HUES48 (cell line): ENCODE measurements around the gene APLP2.

ENCODE experiments used
- H3K27ac ChIP-seq: one replicate; pipeline ENCODE4 v1.7.0; 2013; ENCODE audit warnings: low read depth, low read length, inconsistent platforms
- H3K27me3 ChIP-seq: 2 replicates; pipeline ENCODE4 v1.6.1; 2013; ENCODE audit warnings: mild to moderate bottlenecking, low read length; ENCODE audit not compliant: control insufficient read depth, insufficient read depth
- H3K36me3 ChIP-seq: 2 replicates; pipeline ENCODE4 v1.6.1; 2013; ENCODE audit warnings: low read length; ENCODE audit not compliant: control insufficient read depth, insufficient read depth
- H3K4me1 ChIP-seq: 2 replicates; pipeline ENCODE4 v1.6.1; 2013; ENCODE audit warnings: mild to moderate bottlenecking, low read length; ENCODE audit not compliant: control insufficient read depth, insufficient read depth
- H3K4me3 ChIP-seq: 2 replicates; pipeline ENCODE4 v1.5.1; 2013; ENCODE audit warnings: mild to moderate bottlenecking, low read depth, low read length
- H3K9ac ChIP-seq: 2 replicates; pipeline ENCODE4 v1.6.1; 2013; ENCODE audit warnings: mild to moderate bottlenecking, low read depth, low read length, moderate library complexity
- H3K9me3 ChIP-seq: 2 replicates; pipeline ENCODE4 v1.6.1; 2013; ENCODE audit warnings: low read length; ENCODE audit not compliant: control insufficient read depth, insufficient read depth

APLP2 gene

DNA sequence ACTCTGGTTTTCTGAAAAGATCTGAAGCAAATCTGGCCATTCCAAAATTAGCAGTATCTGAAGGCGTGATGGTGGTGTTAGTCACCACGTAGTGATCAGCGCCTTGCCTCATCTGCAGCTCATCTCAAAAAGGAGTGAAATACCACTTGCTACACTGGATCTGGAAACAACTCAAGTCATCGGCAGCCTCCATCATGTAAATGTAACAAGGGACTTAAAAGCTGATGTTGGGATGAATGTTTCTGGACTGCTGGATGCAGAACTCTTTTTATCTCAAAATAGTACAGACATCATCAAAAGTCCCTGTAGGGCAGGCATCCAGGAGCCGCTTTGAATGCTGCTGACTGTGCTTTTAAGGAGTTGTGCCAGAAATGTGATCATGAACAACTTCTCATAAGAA is 14.1 kb upstream of the APLP2 start:
- H3K4me3 ChIP-seq: no peak overlapping the region
- H3K4me1 ChIP-seq: no peaks in the 10 kb centered on the region
- H3K27me3 ChIP-seq: no peaks in the 10 kb centered on the region

DNA sequence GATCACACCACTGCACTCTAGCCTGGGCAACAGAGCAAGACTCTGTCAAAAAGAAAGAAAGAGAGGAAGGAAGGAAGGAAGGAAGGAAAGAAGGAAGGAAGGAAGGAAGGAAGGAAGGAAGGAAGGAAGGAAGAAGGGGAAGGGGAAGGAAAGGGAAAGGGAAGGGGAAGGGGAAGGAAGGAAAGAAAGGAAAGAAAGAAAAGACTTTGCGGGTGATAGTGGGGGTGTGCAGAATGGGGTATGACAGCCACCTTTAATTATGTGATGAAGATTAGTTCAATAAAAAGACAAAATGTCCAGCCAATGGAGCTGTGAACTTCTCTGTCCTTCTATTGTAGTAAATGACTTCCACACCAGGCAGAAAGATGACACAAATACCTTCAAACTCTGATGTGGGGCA is 8.7 kb upstream of the APLP2 start:
- Histone ChIP-seq H3K27ac (no peak overlapping the region), H3K4me3 (no peak overlapping the region), H3K9ac (no peak overlapping the region), H3K27me3 (no peaks in the 10 kb centered on the region; the same call in 1 of the 2 replicates), H3K9me3 (no peaks in the 10 kb centered on the region), H3K36me3 (no peaks in the 10 kb centered on the region), H3K4me1 (no peaks in the 10 kb centered on the region)

More for the DNA sequence above, 14.1 kb upstream of the APLP2 start:
- Histone ChIP-seq H3K9me3 (no peaks in the 10 kb centered on the region), H3K27ac (no peak overlapping the region), H3K36me3 (no peaks in the 10 kb centered on the region), H3K9ac (no peak overlapping the region)

DNA sequence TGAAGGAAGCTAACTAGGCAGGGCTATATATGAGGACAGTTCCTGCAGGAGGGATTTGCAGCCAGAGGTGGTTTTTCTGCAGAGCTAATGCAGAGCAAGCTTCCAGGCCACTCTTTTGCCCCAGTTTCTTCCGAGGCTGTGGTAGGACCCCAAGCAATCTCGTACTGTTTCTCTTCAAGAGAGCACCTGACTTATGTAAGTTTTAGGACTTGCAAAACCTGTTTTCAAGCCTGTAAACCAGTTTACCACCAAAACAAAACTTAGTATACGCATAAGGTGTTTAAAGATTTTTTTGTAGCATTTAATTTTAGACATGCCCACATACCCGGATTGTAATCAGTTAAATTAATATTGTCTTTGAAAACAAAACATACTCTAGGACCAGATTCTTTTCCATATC is 7.7 kb upstream of the APLP2 start:
- Histone ChIP-seq H3K36me3 (no peaks in the 10 kb centered on the region), H3K9ac (no peak overlapping the region), H3K4me1 (no peaks in the 10 kb centered on the region), H3K27me3 (no peaks in the 10 kb centered on the region; the same call in 1 of the 2 replicates), H3K27ac (no peak overlapping the region), H3K4me3 (no peak overlapping the region), H3K9me3 (no peaks in the 10 kb centered on the region)

DNA sequence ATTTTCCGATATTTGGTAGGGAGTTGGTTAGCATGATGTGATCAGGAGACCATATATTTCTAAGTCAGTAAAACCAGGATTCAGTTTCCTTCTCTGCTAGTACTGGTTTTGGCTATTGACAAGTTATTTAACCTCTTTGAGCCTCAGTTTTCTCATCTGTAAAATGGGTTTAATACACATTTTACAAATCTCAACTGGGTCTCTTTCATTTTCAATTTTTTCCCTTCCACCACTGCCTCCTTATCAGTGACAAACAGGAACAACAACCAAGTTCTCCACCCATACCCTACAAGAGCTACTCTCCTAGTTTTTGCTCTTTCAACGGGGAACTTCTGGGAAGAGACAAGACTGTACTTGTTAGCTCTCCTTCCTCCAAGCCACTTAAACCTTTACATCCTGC is 6.2 kb upstream of the APLP2 start:
- H3K4me1 ChIP-seq: peaks cover 3% of the 10 kb centered on the region; the same call in 1 of the 2 replicates
- H3K27ac ChIP-seq: no peak overlapping the region
- peaks cover 14% of the 10 kb centered on the region for H3K27me3 ChIP-seq
- no peaks in the 10 kb centered on the region for H3K9me3 ChIP-seq
- no peak overlapping the region for H3K9ac ChIP-seq
- H3K36me3 ChIP-seq: no peaks in the 10 kb centered on the region
- no peak overlapping the region for H3K4me3 ChIP-seq

DNA sequence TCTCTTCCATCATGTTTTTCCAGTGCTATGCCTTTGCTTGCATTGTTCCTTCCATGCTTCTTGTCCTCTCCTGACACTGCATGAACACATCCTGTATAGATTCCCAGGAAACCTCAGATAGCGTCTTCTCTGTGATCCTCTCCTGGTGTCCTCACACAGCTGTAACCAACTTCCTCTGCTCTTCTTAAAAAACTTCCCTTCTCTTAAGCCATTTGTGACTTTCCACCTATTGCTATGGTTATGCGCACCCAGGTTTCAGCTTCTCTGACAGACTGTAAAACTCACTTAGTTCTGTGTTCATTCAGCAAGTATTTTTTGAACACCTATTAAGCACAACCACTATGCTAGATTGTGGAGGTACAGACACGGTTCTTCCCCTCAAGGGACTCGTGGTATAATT is 5.1 kb upstream of the APLP2 start:
- Histone ChIP-seq H3K27ac (no peak overlapping the region), H3K4me3 (no peak overlapping the region), H3K4me1 (peaks cover 8% of the 10 kb centered on the region; the same call in 1 of the 2 replicates), H3K27me3 (peaks cover 21% of the 10 kb centered on the region), H3K9me3 (no peaks in the 10 kb centered on the region), H3K36me3 (no peaks in the 10 kb centered on the region), H3K9ac (no peak overlapping the region)

DNA sequence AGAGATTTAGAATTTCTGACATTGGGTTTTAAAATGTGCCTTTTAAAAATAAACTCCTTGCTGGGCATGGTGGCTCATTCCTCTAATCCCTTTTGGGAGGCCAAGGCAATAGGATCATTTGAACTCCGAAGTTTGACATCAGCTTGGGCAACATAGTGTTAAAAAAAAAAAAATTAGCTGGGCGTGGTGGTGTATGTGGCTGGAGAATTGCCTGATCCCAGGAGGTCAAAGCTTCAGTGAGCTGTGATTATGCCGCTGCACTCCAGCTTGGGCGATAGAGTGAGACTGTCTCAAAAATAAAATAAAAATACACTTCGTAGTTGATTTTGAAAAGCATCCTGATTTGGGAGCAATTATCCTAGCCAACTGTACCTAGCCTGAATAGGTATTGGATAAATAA is 3.4 kb upstream of the APLP2 start:
- no peaks in the 10 kb centered on the region for H3K36me3 ChIP-seq
- no peak overlapping the region for H3K9ac ChIP-seq
- peaks cover 24% of the 10 kb centered on the region for H3K27me3 ChIP-seq
- no peak overlapping the region for H3K4me3 ChIP-seq
- H3K4me1 ChIP-seq: peaks cover 11% of the 10 kb centered on the region
- H3K27ac ChIP-seq: no peak overlapping the region
- no peaks in the 10 kb centered on the region for H3K9me3 ChIP-seq

DNA sequence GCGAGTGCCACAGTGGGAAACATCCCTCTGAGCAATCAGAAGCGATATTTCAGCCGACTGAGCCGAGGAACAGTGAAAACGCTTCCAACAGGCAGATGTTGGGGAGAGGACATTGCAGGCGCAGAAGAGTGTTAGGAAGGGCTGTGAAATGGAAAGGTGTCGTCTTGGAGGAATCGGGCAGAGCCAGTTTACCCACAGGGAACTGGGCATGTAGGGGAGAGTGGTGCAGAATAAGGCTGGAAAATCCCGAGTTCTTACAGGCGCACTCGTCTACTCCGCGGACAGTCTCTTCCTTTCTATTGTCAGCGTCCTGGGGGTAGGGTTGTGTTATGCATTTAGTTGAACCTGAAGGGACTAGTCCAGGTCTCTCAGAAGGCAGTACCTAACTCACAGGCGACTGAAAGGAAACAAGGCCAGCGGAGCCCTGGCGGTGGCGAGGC is 1.1 kb upstream of the APLP2 start:
- no peaks in the 10 kb centered on the region for H3K36me3 ChIP-seq
- peak overlapping the region; percentile 13; the same call in 1 of the 2 replicates for H3K9ac ChIP-seq
- no peaks in the 10 kb centered on the region for H3K9me3 ChIP-seq
- H3K4me3 ChIP-seq: peak overlapping the region; percentile 71
- H3K27me3 ChIP-seq: peaks cover 27% of the 10 kb centered on the region
- peak overlapping the region; percentile 73 for H3K27ac ChIP-seq
- peaks cover 20% of the 10 kb centered on the region for H3K4me1 ChIP-seq

DNA sequence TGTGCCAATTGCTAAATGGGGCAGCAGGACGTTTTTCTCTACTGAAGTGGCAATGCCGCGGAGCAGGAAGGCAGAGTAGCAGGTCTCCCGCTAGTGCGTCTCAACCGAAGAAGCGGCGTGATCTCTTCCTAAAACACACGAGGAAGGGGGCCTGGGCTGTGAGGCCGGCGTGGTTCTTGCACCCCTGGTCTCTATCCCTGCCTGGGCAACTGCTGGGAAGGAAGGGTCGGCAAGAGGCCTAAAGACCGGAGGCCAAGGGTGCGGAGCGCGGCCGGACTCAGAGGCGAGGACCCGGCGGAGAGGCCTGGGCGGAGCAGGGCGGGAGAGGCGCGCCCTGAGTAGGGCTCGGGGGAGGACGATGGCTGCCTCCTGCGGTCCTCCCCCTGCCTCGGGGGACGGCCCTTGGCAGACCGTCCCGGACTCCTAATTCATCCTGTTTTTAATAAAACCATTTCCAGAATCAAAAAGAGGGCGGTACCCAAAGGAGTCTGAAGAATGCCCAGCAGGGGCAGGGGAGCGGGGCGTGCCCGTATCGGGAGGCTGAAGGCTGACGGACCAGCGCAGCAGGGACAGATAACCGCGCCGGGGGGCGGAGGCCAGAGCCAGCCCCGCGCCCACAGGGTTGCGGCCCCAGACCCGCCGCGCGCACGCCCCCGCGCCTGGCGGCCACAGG is 572 bp upstream of the APLP2 start:
- Histone ChIP-seq H3K4me1 (peaks cover 20% of the 10 kb centered on the region), H3K27me3 (peaks cover 27% of the 10 kb centered on the region), H3K36me3 (no peaks in the 10 kb centered on the region), H3K9ac (peak overlapping the region; percentile 13; the same call in 1 of the 2 replicates), H3K9me3 (no peaks in the 10 kb centered on the region), H3K4me3 (peak overlapping the region; percentile 71), H3K27ac (peak overlapping the region; percentile 73)

DNA sequence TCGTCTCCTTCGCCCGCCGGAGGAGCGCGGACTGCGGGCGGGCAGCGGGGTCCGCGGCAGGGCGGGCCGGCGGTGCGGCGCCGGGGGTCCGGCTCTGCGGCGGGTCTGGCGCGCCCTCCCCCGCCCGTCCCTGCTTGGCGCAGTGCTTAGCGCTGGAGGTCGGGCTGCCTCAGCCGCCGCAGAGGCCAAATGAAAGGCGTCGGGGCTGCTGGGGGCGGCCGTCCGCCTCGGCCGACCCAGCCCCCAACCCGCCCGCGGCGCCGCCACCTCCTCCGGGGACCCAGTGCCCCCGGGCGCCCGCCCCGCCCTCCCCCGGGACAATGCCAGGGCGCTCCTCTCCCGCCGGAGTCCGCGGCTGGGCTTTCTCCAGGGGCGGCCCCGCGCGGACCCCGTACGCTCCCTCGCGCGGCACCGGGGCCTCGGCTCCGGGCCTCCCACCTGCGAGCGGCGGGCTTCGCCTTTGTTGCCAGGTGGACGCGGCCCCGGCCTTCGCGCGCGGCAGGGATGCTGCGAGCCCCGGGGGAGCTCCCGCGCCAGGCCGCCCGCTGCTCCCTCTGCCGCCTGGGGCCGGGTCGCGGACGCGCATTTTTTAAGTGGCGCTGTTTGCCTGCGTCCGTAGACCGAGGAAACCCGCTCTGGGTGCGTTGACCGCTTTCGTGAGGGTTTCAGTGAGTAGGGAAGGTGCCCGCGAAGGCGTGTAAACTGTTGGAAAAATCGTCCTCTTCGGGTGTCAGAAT is 583 bp downstream of the APLP2 start:
- peak overlapping the region; percentile 95 for H3K4me3 ChIP-seq
- no peaks in the 10 kb centered on the region for H3K36me3 ChIP-seq
- H3K27ac ChIP-seq: peak overlapping the region; percentile 90
- no peaks in the 10 kb centered on the region for H3K9me3 ChIP-seq
- H3K9ac ChIP-seq: peak overlapping the region; percentile 85
- peaks cover 20% of the 10 kb centered on the region for H3K4me1 ChIP-seq
- H3K27me3 ChIP-seq: peaks cover 27% of the 10 kb centered on the region

DNA sequence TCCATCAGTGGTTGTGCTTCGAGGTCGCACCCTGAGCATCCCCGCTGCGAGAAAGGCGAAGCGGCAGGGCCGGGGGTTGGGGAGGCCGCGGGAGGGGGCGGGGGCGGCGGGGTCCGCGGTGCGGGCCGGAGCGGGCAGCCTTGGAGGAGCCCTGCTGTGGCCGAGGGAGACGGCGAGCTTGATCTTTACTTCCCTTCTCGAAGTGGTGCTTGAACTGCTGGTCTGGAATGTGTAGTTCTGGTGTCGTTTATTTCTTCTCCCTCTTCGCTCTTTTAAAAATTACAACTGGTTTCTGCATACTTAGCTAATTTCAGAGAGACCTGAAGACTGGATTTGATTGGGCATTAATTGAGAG is 1.1 kb downstream of the APLP2 start:
- no peaks in the 10 kb centered on the region for H3K36me3 ChIP-seq
- H3K27me3 ChIP-seq: peaks cover 27% of the 10 kb centered on the region
- peak overlapping the region; percentile 90 for H3K27ac ChIP-seq

DNA sequence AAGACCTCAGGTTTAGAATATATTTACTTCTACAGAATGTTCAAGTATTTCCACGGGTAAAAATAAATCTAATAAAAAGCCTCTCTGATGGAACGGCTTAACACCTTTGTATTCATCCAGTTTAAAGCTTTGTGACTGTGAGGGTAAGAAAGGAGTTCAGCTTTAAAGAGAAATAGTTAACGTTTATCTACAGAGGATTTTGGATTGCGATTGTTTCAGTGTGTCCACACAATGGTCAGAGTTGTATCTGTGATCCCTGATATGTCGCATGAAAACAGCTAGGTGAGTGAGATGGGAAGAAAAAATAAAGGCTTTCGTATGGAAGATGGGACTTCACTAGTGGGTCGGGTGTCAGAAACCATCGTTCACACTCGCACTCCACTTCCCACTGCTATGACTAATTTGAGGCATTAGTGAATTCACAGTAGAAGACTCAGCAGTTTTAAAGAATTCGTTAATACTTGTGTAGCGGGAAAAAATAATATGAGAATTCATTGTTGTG is 1.6 kb downstream of the APLP2 start:
- Histone ChIP-seq H3K27me3 (peaks cover 27% of the 10 kb centered on the region), H3K36me3 (no peaks in the 10 kb centered on the region), H3K9ac (peak overlapping the region; percentile 26; the same call in 1 of the 2 replicates), H3K9me3 (no peaks in the 10 kb centered on the region), H3K4me3 (peak overlapping the region; percentile 95), H3K4me1 (peaks cover 20% of the 10 kb centered on the region), H3K27ac (peak overlapping the region; percentile 36)

More for the DNA sequence above, 1.1 kb downstream of the APLP2 start:
- Histone ChIP-seq H3K4me1 (peaks cover 20% of the 10 kb centered on the region), H3K9me3 (no peaks in the 10 kb centered on the region), H3K4me3 (peak overlapping the region; percentile 95), H3K9ac (peak overlapping the region; percentile 85)
